Measurements from ENCODE around the gene TUBG1. TPM values are rescaled to one million over a fixed set of nuclear protein-coding genes. Genes with fewer than 3 reads are reported as not detected.

Gene TUBG1
- total and polyA plus RNA-seq, 9 of the 15 experiments (the other 6 are each of a cell fraction or from before 2014, with no cell fraction given) = 33.1 to 147 (median 66.0) TPM

DNA sequence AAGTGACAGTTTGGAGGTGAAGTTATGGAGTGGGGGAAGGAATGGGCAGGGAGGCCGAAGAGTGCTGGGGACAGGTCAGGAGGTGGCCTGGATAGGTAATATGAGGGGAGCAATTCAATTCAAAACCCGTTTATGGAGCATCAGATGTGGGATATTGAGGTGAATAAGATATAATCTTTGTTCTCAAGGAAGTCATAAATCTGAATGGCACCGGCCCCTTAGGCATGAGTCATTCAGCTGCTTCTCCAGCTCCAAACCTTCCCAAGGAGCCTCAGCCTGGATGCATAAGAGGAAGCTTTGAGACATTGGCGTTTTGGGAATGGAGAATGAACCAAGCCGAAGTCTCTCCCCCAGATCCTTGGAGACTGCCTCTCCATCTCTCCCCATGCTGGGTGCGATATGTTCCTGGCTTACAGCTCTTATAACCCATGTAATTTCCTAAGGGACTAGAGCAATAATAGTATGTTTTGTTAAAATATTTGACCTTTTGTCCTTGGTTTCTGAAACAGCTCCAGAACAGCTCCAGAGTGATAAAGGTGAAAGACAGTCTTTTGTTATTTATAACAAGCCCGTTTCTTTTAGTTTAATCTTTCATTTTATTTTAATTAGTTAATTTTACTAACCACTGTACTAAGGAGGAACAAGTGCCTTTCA, 51.3 kb downstream of the TUBG1 start:
- Histone ChIP-seq H3K27ac (ENCODE audit: extremely low read depth, low read depth, low read length) (peak overlapping the region; percentile 44; the same call in 1 of the 3 replicates), H3K27me3 (ENCODE audit: control insufficient read depth in 2 of 2, insufficient read depth in 2 of 2, low read length in 2 of 2) (no peaks in the 10 kb centered on the region), H3K9me1 (ENCODE audit: control insufficient read depth, insufficient read depth, low read length) (no peaks in the 10 kb centered on the region), H3K4me2 (ENCODE audit: insufficient read depth, low read length) (peak overlapping the region; percentile 46; the same call in 1 of the 2 replicates), H3K9ac (ENCODE audit: insufficient read depth in 1 of 2, low read depth in 2 of 2, low read length in 2 of 2) (peak overlapping the region; percentile 15 to 31; a peak in 2 of 4 replicates), H3K4me3 (no peak overlapping the region), H3K9me3 (replicated peaks; ENCODE audit: control insufficient read depth, insufficient read depth, low read depth, low read length) (no peaks in the 10 kb centered on the region), H3K79me2 (ENCODE audit: control insufficient read depth, insufficient read depth, low read length) (no peaks in the 10 kb centered on the region), H2AFZ (ENCODE audit: low read depth, low read length) (peak overlapping the region; percentile 25), H3K36me3 (ENCODE audit: control insufficient read depth, insufficient read depth, low read length) (no peaks in the 10 kb centered on the region), H4K20me1 (replicated peaks; ENCODE audit: control insufficient read depth, insufficient read depth, low read length) (no peaks in the 10 kb centered on the region), H3K4me1 (replicated peaks in 1 of 2; ENCODE audit: control insufficient read depth in 2 of 2, insufficient read depth in 2 of 2, low read length in 2 of 2) (peaks cover 14 to 20% of the 10 kb centered on the region in 2 experiments)
- ChIA-PET CTCF (ENCODE audit: low intra/inter-chr PET ratio) (interaction anchor here (0.5 kb wide), 1 partner anchor 15 kb away, joined by 3 read pairs; no protein-coding TSS in a partner anchor), POLR2A (interaction anchor here (0.7 to 1.5 kb wide), 7 partner anchors 9 to 96 kb away, joined by 3 to 7 read pairs (median 5); no protein-coding TSS in a partner anchor)
- ATAC-seq = peak; percentile 71
- peak in 2 of 4 experiments; percentile 63 to 67 for DNase-seq (ENCODE audit: extremely low read depth in 1 of 4, low spot score in 3 of 4)
- in situ Hi-C loops (cut with MboI) (no loop called here), intact Hi-C loops (cut with micrococcal nuclease) (no loop called here)
- WGBS (ENCODE audit: insufficient coverage, low coverage, missing lambda C conversion rate) = 15% methylated on average over 7 of the region's 7 CpGs
- FAIRE-seq = peak; percentile 46
- no TSS peak for BruUV-seq (replicated peaks)
- TF ChIP-seq, protein P1, sequence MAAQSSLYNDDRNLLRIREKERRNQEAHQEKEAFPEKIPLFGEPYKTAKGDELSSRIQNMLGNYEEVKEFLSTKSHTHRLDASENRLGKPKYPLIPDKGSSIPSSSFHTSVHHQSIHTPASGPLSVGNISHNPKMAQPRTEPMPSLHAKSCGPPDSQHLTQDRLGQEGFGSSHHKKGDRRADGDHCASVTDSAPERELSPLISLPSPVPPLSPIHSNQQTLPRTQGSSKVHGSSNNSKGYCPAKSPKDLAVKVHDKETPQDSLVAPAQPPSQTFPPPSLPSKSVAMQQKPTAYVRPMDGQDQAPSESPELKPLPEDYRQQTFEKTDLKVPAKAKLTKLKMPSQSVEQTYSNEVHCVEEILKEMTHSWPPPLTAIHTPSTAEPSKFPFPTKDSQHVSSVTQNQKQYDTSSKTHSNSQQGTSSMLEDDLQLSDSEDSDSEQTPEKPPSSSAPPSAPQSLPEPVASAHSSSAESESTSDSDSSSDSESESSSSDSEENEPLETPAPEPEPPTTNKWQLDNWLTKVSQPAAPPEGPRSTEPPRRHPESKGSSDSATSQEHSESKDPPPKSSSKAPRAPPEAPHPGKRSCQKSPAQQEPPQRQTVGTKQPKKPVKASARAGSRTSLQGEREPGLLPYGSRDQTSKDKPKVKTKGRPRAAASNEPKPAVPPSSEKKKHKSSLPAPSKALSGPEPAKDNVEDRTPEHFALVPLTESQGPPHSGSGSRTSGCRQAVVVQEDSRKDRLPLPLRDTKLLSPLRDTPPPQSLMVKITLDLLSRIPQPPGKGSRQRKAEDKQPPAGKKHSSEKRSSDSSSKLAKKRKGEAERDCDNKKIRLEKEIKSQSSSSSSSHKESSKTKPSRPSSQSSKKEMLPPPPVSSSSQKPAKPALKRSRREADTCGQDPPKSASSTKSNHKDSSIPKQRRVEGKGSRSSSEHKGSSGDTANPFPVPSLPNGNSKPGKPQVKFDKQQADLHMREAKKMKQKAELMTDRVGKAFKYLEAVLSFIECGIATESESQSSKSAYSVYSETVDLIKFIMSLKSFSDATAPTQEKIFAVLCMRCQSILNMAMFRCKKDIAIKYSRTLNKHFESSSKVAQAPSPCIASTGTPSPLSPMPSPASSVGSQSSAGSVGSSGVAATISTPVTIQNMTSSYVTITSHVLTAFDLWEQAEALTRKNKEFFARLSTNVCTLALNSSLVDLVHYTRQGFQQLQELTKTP (IDR thresholded peaks at IDR 0.05; ENCODE audit: low read depth in 1 of 2, partially characterized antibody in 2 of 2) = peak in 1 of 2 experiments; percentile 52
- TF ChIP-seq ARID1B (IDR thresholded peaks at IDR 0.05) = peak; percentile 83
- peak in 1 of 2 experiments; percentile 43; a peak in 1 of 4 replicates for TF ChIP-seq HDAC1 (IDR thresholded peaks at IDR 0.05)
- TF ChIP-seq GATAD2A (IDR thresholded peaks at IDR 0.05) = peak; percentile 37; the same call in 1 of the 2 replicates
- peak in 1 of 2 experiments; percentile 43; a peak in 1 of 4 replicates for TF ChIP-seq KDM1A (IDR thresholded peaks at IDR 0.05)
- TF ChIP-seq MTA1 (IDR thresholded peaks at IDR 0.05; ENCODE audit: borderline replicate concordance) = peak; percentile 52
- TF ChIP-seq RCOR1 (IDR thresholded peaks at IDR 0.05; ENCODE audit: borderline replicate concordance in 1 of 2, low read depth in 2 of 2, low read length in 2 of 2) = peak in 1 of 2 experiments; percentile 18; a peak in 1 of 4 replicates
- TF ChIP-seq, protein P2, sequence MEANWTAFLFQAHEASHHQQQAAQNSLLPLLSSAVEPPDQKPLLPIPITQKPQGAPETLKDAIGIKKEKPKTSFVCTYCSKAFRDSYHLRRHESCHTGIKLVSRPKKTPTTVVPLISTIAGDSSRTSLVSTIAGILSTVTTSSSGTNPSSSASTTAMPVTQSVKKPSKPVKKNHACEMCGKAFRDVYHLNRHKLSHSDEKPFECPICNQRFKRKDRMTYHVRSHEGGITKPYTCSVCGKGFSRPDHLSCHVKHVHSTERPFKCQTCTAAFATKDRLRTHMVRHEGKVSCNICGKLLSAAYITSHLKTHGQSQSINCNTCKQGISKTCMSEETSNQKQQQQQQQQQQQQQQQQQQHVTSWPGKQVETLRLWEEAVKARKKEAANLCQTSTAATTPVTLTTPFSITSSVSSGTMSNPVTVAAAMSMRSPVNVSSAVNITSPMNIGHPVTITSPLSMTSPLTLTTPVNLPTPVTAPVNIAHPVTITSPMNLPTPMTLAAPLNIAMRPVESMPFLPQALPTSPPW (CRISPR knock-in tag; IDR thresholded peaks at IDR 0.05) = 0 out of 2 replicates have a peak, but pooled peaks have one; percentile 23
- peak; percentile 95; the same call in 1 of the 2 replicates for TF ChIP-seq ESRRA (IDR thresholded peaks at IDR 0.05; ENCODE audit: borderline replicate concordance, low read depth)
- TF ChIP-seq, protein P3, sequence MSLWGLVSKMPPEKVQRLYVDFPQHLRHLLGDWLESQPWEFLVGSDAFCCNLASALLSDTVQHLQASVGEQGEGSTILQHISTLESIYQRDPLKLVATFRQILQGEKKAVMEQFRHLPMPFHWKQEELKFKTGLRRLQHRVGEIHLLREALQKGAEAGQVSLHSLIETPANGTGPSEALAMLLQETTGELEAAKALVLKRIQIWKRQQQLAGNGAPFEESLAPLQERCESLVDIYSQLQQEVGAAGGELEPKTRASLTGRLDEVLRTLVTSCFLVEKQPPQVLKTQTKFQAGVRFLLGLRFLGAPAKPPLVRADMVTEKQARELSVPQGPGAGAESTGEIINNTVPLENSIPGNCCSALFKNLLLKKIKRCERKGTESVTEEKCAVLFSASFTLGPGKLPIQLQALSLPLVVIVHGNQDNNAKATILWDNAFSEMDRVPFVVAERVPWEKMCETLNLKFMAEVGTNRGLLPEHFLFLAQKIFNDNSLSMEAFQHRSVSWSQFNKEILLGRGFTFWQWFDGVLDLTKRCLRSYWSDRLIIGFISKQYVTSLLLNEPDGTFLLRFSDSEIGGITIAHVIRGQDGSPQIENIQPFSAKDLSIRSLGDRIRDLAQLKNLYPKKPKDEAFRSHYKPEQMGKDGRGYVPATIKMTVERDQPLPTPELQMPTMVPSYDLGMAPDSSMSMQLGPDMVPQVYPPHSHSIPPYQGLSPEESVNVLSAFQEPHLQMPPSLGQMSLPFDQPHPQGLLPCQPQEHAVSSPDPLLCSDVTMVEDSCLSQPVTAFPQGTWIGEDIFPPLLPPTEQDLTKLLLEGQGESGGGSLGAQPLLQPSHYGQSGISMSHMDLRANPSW (CRISPR knock-in tag; IDR thresholded peaks at IDR 0.05) = no peak
- peak; percentile 60; the same call in 1 of the 2 replicates for TF ChIP-seq ZNF175 (CRISPR knock-in tag; IDR thresholded peaks at IDR 0.05; ENCODE audit: low read depth)
- peak; percentile 96 for TF ChIP-seq FOSL1 (tag; conservative IDR thresholded peaks at IDR 0.05)
- TF ChIP-seq NBN (IDR thresholded peaks at IDR 0.05; ENCODE audit: low read depth) = 0 out of 2 replicates have a peak, but pooled peaks have one; percentile 36
